Stomach (tissue), 4 donors: Measurements from ENCODE around the gene GALNT2.

Experiments used
- POLR2A ChIP-seq, 4 donors: fragments of 450-650 bp; IDR thresholded peaks; one replicate each; pipeline ENCODE4 v1.6.1; 2016; ENCODE audit warnings: antibody characterized with exemption in 4 of 4, control low read depth in 2 of 4, mild to moderate bottlenecking in 1 of 4, moderate library complexity in 1 of 4
- TF ChIP-seq, protein P1 (sequence below), 7 experiments: fragments of 450-650 bp in 4 of 7; fragments of 200-600 bp in 3 of 7; sonication (generic) in 3 of 7; IDR thresholded peaks; one replicate each; pipeline ENCODE4 v1.5.1; 2016 to 2019; ENCODE audit warnings: antibody characterized with exemption in 7 of 7, control low read depth in 2 of 7, mild to moderate bottlenecking in 1 of 7

DNA sequence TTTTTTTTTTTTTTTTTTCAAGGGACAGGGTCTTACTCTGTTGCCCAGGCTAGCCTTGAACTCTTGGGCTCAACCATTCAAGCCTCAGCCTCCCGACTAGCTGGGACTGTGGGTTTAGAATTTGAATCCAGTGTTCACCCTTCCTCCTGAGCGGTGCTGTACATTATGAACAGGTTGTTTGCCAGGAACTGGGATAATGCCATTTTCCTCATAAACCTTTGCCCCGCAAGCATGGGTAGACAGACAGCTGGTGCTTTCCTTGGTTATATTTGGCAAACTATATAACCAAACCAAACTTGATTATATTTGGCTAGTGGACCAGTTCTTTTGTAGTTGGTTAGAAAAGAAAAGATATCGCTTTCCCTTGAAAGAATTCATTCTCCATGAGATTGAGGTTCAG, 54.9 kb downstream of the GALNT2 start:
- TF ChIP-seq, protein P1, sequence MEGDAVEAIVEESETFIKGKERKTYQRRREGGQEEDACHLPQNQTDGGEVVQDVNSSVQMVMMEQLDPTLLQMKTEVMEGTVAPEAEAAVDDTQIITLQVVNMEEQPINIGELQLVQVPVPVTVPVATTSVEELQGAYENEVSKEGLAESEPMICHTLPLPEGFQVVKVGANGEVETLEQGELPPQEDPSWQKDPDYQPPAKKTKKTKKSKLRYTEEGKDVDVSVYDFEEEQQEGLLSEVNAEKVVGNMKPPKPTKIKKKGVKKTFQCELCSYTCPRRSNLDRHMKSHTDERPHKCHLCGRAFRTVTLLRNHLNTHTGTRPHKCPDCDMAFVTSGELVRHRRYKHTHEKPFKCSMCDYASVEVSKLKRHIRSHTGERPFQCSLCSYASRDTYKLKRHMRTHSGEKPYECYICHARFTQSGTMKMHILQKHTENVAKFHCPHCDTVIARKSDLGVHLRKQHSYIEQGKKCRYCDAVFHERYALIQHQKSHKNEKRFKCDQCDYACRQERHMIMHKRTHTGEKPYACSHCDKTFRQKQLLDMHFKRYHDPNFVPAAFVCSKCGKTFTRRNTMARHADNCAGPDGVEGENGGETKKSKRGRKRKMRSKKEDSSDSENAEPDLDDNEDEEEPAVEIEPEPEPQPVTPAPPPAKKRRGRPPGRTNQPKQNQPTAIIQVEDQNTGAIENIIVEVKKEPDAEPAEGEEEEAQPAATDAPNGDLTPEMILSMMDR (IDR thresholded peaks at IDR 0.05) = no peak
- no peak for TF ChIP-seq POLR2A (IDR thresholded peaks at IDR 0.05)
